DOHH2 (cell line): ENCODE data around the gene WWOX.

ENCODE experiments used
- CTCF ChIP-seq: fragments of 200-600 bp; sonication (generic); IDR thresholded peaks from one replicate; pipeline ENCODE4 v1.5.1; 2014; ENCODE audit warnings: antibody characterized with exemption, mild to moderate bottlenecking, low read depth, low read length; ENCODE audit not compliant: poor library complexity, severe bottlenecking
- EZH2phosphoT487 ChIP-seq: fragments of 200-600 bp; sonication (generic); IDR thresholded peaks from 2 replicates; pipeline ENCODE4 v1.6.1; 2017; ENCODE audit warnings: borderline replicate concordance, mild to moderate bottlenecking, antibody characterized with exemption, low read length, moderate library complexity, mixed read lengths

- TF ChIP-seq CTCF (no peak), EZH2phosphoT487 (no peak)
Observed at GRCh38 chr16:78499399-78499798, 399.9 kb downstream of the WWOX start.
